GM08714 (cell line): ENCODE results near the gene KIF5A.
A peak's percentile ranks its signal among the peaks of the same experiment; 100 is the strongest.

Experiments
- H3K4me3 ChIP-seq: fragments of 200-500 bp; sonication (Bioruptor generic); 2 replicates; pipeline ENCODE4 v1.5.1; 2014; ENCODE audit warnings: mild to moderate bottlenecking, low read length, inconsistent platforms
- ZNF274 ChIP-seq: IDR thresholded peaks from 2 replicates; pipeline ENCODE4 v1.6.1; 2012; ENCODE audit warnings: mild to moderate bottlenecking, low read depth, low read length

KIF5A gene

GRCh38 chr12:57603815-57604453 lies 54.1 kb downstream of the KIF5A start:
- peak overlapping the region; percentile 66; the same call in 1 of the 2 replicates for H3K4me3 ChIP-seq

GRCh38 chr12:57604454-57604991 lies 54.7 kb downstream of the KIF5A start, which contains the start of gene DTX3:
TSS of gene DTX3 (plus strand) at chr12:57604824. CDS start at chr12:57606518, 1,694 bp downstream.
- peak within 1 kb of the TSS; percentile 66 for H3K4me3 ChIP-seq
- no peak for TF ChIP-seq ZNF274

More at GRCh38 chr12:57603815-57604453, 54.1 kb downstream of the KIF5A start:
- no peak for TF ChIP-seq ZNF274

- peak overlapping the region; percentile 66 for H3K4me3 ChIP-seq
These were observed 55.4 kb downstream of the KIF5A start for GRCh38 chr12:57604992-57605810.

GRCh38 chr12:57605811-57606311 lies 56.0 kb downstream of the KIF5A start:
- no peak for TF ChIP-seq ZNF274
- no peak overlapping the region for H3K4me3 ChIP-seq

More at GRCh38 chr12:57604992-57605810, 55.4 kb downstream of the KIF5A start:
- TF ChIP-seq ZNF274 = no peak

- no peak for TF ChIP-seq ZNF274
- H3K4me3 ChIP-seq = no peak overlapping the region
These were observed 56.6 kb downstream of the KIF5A start for GRCh38 chr12:57606399-57606798.

- H3K4me3 ChIP-seq = no peak overlapping the region
- no peak for TF ChIP-seq ZNF274
These were observed 57.0 kb downstream of the KIF5A start for GRCh38 chr12:57606821-57607220.

GRCh38 chr12:57607958-57608663 lies 58.3 kb downstream of the KIF5A start:
- H3K4me3 ChIP-seq = no peak overlapping the region
- TF ChIP-seq ZNF274 = no peak

- H3K4me3 ChIP-seq = no peak overlapping the region
- TF ChIP-seq ZNF274 = no peak
These were observed 59.4 kb downstream of the KIF5A start for GRCh38 chr12:57609101-57609780.

- no peak overlapping the region for H3K4me3 ChIP-seq
- no peak for TF ChIP-seq ZNF274
These were observed 60.1 kb downstream of the KIF5A start for GRCh38 chr12:57609781-57610553.

GRCh38 chr12:57610554-57611107 lies 60.8 kb downstream of the KIF5A start:
- TF ChIP-seq ZNF274 = no peak
- H3K4me3 ChIP-seq = peak overlapping the region; percentile 57; the same call in 1 of the 2 replicates

GRCh38 chr12:57611108-57611826 lies 61.4 kb downstream of the KIF5A start, which contains the start of gene ARHGEF25:
TSS of gene ARHGEF25 (plus strand) at chr12:57611435. CDS start at chr12:57611895, 460 bp downstream.
- H3K4me3 ChIP-seq = peak within 1 kb of the TSS; percentile 57; the same call in 1 of the 2 replicates
- TF ChIP-seq ZNF274 = no peak
